GM21737 (cell line): ENCODE results near the gene LGALS12.

ENCODE experiments used
- ATAC-seq: cut with Tn5 transposase; IDR thresholded peaks from one replicate; pipeline ENCODE4 v1.9.1; 2021; ENCODE audit warnings: mild to moderate bottlenecking, moderate library complexity; ENCODE audit not compliant: unreplicated experiment

LGALS12 gene

GRCh38 chr11:63505857-63506528 is at the start of gene LGALS12:
Gene LGALS12 (plus strand): TSS chr11:63506084. CDS start chr11:63506459, 375 bp downstream.
- ATAC-seq: no peak

- no peak for ATAC-seq
Observed at GRCh38 chr11:63459586-63459985, 46.3 kb upstream of the LGALS12 start.

- ATAC-seq: no peak
Observed at GRCh38 chr11:63462137-63462536, 43.7 kb upstream of the LGALS12 start.

GRCh38 chr11:63470311-63470710 is 35.6 kb upstream of the LGALS12 start:
- ATAC-seq: no peak

GRCh38 chr11:63472372-63472771 is 33.5 kb upstream of the LGALS12 start:
- no peak for ATAC-seq

GRCh38 chr11:63476618-63477017 is 29.3 kb upstream of the LGALS12 start:
- ATAC-seq: no peak

GRCh38 chr11:63478896-63479295 is 27.0 kb upstream of the LGALS12 start:
- no peak for ATAC-seq

- ATAC-seq: no peak
Observed at GRCh38 chr11:63480039-63480438, 25.8 kb upstream of the LGALS12 start.

- ATAC-seq: no peak
Observed at GRCh38 chr11:63485777-63486176, 20.1 kb upstream of the LGALS12 start.

GRCh38 chr11:63488789-63489188 is 17.1 kb upstream of the LGALS12 start:
- no peak for ATAC-seq

GRCh38 chr11:63489879-63490278 is 16.0 kb upstream of the LGALS12 start:
- ATAC-seq: no peak

- ATAC-seq: no peak
Observed at GRCh38 chr11:63490551-63491239, 15.2 kb upstream of the LGALS12 start, which contains the start of gene PLAAT5. Gene PLAAT5 (minus strand): TSS chr11:63491167. CDS start chr11:63491034, 133 bp downstream.

GRCh38 chr11:63491240-63491587 is 14.7 kb upstream of the LGALS12 start:
- ATAC-seq: no peak

- no peak for ATAC-seq
Observed at GRCh38 chr11:63491636-63492372, 14.1 kb upstream of the LGALS12 start.

GRCh38 chr11:63492441-63492840 is 13.4 kb upstream of the LGALS12 start:
- no peak for ATAC-seq

- ATAC-seq: no peak
Observed at GRCh38 chr11:63493127-63493526, 12.8 kb upstream of the LGALS12 start.

GRCh38 chr11:63494975-63495374 is 10.9 kb upstream of the LGALS12 start:
- no peak for ATAC-seq

- no peak for ATAC-seq
Observed at GRCh38 chr11:63499874-63500273, 6.0 kb upstream of the LGALS12 start.

GRCh38 chr11:63501236-63501635 is 4.6 kb upstream of the LGALS12 start:
- no peak for ATAC-seq

GRCh38 chr11:63502252-63502820 is 3.5 kb upstream of the LGALS12 start:
- ATAC-seq: no peak

GRCh38 chr11:63503492-63503891 is 2.4 kb upstream of the LGALS12 start:
- ATAC-seq: no peak
